RPMI7951 (cell line): Measurements from ENCODE around the gene PDE9A. TPM values are rescaled to one million over a fixed set of nuclear protein-coding genes. Genes with fewer than 3 reads are reported as not detected.

ENCODE experiments used
- DNase-seq: peaks from one replicate; pipeline ENCODE4 v3.0.0-alpha.2; 2012; ENCODE audit warnings: low read depth
- total RNA-seq: library from RNA; depleted of rRNA; stranded (reverse); fragments of >200 nt; shearing (Covaris generic); gene quantifications from 2 replicates; pipeline ENCODE4 v1.2.3, GENCODE V29; 2014

Gene PDE9A
- total RNA-seq, 1 experiment from 2014 or later, result not detected

DNA sequence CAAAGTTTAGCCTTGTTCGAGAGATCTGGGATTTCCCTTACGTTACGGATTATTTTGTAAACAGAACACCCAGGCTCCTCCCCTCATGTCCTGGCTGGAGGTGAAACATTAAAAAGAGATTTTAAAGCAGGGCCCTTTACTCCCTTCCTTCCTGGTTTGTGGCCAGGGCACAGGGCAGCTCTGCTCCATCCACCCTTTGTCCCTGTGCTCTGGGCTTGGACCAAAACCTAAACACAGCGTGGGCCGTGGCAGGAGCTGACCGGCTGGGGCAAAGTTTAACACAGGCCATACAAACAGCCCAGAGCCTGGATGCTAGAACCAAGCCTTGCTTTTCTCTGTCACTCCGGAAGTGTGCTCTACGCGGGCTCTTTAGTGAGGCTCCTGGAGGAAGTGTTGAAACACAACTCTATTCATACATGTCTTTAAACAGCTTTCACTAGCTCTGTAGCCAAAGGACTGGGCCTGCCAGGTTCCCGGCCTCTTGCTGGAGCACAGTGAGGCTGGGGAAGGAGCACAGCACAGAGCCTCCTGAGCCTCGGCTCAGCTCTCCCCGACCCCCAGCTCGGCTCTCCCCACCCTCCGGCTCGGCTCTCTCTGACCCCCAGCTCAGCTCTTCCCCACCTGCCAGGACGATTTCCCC, 84.7 kb downstream of the PDE9A start:
- DNase-seq, result no peak

DNA sequence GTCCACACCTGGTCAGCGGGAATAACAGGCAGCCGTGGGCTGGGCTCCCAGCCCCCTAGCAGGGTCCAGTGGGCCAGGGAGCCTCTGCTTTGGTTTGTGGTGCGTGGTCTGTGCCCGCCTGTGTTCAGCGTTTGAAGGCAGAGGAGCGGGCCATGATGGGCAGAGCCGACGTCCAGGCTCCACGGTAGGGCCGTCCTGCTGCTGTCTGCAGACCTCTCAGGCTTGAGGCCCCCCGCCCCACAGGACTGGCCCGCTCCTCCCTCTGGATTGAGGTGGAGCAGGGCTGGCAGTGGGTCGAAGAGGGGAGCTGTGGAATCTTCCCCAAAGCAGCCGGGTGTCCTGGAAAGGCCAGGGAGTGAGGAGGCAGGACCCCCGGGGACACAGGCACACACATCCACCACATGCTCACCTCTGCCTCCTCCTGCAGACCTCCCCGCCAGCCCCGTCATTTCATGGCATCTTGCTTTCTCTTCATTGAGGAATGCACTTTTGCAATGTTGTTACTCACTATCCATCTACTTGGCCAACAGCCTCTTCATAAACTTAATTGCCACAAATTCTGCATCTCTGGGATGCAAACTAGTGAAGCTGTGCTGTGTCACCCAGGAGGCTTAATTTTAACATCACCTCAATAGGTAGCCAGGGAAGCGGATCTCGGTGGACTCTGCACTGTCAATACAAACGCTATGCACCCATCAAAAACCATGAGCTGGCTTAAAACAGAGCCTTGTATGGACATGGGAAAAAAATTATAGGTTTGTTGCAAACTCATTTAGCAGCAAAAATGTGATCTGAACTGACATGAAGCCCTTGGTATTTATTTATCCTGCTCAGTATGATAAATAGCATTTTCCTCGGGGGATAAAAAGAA, 85.9 kb downstream of the PDE9A start:
- DNase-seq, result no peak

DNA sequence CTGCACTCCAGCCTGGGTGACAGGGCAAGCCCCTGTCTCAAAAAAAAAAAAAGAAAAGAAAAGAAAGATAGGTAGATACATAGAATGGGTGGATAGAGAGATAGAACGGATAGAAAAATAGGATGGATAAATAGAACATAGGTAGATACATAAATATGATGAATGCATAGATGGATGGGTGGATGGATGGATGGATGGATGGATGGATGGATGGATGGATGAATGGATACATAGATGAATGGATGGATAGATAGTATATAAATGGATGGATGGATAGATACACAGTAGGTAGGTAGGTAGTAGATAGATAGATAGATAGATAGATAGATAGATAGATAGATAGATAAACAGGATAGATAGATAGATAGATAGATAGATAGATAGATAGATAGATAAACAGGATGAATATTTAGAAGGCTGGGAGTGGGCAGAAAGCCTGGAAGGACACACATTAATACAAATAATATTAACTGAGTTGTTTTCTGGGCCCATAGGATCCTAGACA, 87.0 kb downstream of the PDE9A start:
- DNase-seq, result no peak

GRCh38 chr21:42741066-42741465, 87.6 kb downstream of the PDE9A start:
- DNase-seq, result no peak

DNA sequence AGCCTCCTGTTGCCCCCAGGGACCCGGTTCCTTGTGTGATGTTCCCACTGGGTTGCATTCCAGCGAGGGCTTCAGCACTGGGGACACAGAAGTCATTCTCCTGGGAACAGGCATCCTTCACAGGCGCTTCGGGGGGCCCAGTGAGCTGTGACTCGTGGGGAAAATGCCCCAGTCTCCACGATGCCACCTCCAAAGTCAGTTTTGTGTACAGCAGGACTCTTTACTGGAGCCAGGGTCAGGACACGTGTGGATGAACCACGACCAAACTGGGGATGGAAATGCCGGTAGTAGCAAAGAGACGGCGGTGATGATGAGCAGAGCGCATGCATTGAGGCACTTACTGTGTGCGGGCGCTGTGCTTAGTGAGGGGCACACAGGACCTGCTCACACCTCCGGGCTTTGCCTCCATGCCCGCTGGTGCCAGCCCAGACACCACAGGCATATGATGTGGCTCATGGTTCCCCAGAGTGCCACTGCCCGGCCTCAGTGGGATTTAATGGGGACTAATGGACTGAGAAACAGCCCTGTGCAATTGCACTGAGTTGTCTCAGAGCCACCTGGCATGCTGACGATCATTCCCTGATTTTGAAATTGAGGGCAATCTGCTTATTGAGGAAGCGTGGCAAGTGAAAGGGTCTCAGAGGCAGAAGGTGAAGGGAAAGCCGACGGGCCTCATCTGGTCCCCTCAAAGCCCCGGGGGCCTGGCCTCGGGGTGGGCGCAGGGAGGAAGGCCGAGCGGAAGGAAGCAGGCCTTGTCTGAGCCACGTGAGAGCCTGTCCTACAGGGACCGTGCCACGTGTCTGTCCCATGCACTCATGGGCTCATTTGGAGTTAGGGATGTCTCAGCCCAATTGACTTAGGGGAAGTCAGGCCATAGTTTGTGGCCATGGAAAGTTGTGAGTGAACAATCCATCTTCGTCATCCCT, 91.4 kb downstream of the PDE9A start:
- DNase-seq, result no peak

DNA sequence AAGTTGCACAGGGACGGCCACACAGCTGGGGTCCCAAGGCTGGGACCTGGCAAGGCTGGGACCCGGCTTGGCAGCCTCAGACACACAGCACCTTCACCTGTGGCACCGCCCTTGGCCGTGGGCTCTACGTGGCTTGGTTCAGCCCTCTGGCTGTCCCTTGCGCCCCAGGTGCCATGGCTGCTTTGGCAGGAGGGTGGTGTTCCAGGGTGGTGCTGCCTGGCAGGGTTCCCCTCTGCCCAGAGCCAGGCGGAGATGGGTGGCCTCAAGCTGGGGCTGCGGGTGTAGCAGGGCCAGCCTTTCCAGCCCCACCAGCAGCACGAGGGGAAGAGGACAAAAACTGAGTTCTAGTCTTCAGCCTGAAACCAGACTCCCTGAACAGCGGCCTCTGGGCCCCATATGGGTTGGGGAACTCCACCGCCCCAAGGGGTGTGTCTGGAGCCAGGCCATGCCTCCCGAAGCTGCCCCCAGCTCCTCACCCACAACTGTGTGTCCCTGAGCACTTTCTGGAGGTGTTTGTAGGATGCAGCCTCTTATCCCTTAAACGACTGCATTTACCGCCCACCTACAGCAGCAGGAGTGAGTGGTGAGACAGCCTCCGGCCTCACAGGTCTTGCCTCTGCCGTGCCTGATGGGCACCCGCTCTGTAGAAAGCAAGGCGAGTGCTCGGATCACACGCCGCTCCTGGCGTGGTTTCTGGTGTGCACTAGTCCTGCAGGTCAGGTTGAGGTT, 92.3 kb downstream of the PDE9A start:
- no peak for DNase-seq

GRCh38 chr21:42746240-42746592, 92.8 kb downstream of the PDE9A start:
- no peak for DNase-seq

- DNase-seq, result no peak
These were observed 93.3 kb downstream of the PDE9A start for GRCh38 chr21:42746593-42747275.

- DNase-seq, result no peak
These were observed 93.9 kb downstream of the PDE9A start for GRCh38 chr21:42747276-42747701.

DNA sequence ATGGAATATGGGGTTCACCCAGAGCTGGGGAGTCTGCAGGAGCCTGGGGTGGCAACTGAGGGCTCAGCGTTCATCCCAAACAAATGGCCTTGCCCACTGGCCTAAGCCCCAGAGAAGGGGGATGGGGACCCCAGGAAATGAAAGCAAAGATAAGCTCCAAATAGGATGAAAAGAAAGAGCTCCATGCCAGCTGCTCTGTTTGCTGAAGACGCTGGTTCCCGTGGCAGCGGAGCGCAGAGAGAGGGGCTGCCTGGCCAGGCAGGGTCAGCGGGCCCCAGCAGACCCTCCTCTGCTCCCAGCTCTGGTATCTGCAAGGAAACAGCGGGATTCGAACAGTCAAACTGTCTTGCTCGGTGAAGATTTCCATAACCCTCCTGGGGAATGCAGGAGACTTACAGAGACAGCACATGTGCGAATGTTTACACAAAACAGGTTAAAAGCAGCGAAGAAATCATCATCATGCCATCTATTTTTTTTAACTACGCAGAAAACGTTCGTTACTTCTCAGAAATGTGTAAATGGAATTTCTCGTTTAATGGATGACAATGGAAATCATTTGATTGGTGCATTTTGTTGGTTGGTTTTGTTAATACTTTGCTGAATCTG, 94.4 kb downstream of the PDE9A start:
- DNase-seq, result no peak

GRCh38 chr21:42748620-42749176, 95.3 kb downstream of the PDE9A start:
- DNase-seq, result no peak

- DNase-seq, result no peak
These were observed 97.5 kb downstream of the PDE9A start for GRCh38 chr21:42750737-42751530.

GRCh38 chr21:42751866-42752265, 98.4 kb downstream of the PDE9A start:
- no peak for DNase-seq

- no peak for DNase-seq
These were observed 100.4 kb downstream of the PDE9A start for GRCh38 chr21:42753804-42754203.

- DNase-seq, result no peak
These were observed 101.0 kb downstream of the PDE9A start for GRCh38 chr21:42754270-42754933.

DNA sequence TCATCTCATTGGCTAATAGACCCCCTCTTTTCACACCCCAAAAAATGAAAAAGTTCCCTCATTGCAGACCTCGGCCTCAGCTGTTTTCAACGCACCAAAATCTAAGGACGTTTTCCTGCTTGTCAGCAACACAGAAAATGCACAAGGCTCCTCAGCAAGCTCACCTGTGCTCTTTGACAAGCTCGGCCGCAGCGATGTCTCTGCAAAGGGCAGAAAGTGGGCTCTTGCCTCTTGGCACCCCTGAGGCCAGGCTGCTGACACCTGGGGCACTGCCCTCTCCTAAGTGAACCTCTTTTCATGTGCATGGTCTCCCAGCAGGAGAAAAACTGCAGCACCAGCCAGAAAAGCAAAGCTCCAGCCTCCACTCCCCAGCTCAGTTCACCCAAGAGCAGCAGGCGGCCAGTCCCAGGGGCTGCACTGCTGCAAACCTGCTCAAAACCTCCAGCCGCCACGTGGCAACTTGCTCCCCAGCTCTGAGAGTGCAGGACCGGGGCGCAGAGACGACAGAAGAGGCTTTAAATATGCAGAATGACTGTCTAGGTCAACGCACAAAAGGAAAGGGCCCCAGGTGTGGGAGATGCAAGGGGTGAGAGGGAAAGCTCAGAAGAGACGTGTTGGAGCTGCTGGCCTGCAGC, 101.7 kb downstream of the PDE9A start:
- DNase-seq, result no peak

DNA sequence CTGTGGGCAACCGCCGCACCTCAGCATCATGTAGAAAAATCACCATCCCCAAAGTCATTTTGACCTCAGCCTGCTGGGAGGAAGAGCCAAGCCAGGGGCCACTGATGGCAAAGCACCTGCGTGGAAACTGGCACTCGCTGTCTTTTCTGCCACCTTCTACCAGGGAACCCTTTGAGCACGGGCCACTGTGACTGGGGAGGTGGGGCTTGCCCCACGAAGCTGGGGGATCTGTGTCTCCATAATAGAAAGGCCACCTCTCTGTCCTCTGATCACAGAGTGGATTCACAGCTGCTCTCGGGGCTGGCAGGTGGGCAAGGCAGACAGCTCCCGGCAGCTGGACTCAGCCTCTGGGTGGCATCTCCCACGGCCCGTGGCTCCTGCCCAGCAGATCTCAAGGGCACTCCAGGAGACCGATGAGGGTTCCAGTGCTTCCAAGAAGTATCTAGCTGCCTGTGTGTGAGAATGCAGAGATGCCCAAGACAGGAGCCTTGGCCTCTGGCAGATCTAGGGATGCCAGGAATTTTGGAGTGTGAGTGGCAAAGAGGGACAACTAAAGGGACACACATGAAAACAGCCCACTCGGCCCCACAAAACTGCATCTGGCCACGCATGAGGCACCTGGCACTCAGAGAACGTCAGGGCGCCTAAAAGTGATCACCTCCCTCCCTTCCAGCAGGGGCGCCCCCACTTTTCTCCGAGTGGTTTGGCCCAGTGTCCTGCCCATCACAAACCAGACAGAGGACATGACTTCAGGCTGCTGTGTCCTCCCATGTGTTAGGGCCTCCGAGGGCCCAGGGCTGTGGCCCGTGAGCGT, 102.6 kb downstream of the PDE9A start:
- DNase-seq, result no peak
